DOHH2 (cell line): ENCODE measurements around the gene PTTG1.

Source experiments
- EZH2phosphoT487 ChIP-seq: fragments of 200-600 bp; sonication (generic); IDR thresholded peaks from 2 replicates; pipeline ENCODE4 v1.6.1; 2017; ENCODE audit warnings: borderline replicate concordance, mild to moderate bottlenecking, antibody characterized with exemption, low read length, moderate library complexity, mixed read lengths
- TF ChIP-seq, protein P1 (sequence below): fragments of 200-600 bp; sonication (generic); IDR thresholded peaks from one replicate; pipeline ENCODE4 v1.5.1; 2014; ENCODE audit warnings: antibody characterized with exemption, mild to moderate bottlenecking, low read depth, low read length; ENCODE audit not compliant: poor library complexity, severe bottlenecking

DNA sequence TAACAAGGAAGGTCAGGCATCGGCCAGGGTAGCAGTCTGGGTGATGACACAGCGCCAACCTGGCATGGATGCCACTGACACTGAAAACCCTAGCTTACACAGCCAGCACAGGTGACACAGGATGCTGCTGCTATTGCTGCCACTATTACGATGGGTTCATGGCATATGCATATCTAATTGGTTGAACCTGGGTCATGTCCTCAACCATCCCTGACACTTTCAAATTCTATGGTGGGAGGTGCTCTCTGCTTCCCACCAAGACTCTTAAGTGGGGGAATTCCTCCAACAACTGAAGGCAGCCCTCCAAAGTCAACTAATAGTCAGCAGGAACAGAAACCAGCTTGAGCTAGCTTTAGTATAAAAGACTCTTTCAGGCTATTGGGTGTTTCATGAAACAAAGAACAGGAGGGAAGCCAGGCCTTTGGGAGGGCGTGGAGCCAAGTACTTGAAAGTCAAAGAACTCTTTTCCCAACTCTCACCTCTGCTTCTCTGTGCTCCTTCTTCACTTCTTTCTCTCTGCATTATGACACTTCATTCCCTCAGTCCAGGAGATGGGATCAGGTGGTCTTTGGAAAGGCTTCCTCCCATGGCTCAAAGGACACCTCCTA is 21.3 kb downstream of the PTTG1 start:
- no peak for TF ChIP-seq EZH2phosphoT487
- TF ChIP-seq, protein P1, sequence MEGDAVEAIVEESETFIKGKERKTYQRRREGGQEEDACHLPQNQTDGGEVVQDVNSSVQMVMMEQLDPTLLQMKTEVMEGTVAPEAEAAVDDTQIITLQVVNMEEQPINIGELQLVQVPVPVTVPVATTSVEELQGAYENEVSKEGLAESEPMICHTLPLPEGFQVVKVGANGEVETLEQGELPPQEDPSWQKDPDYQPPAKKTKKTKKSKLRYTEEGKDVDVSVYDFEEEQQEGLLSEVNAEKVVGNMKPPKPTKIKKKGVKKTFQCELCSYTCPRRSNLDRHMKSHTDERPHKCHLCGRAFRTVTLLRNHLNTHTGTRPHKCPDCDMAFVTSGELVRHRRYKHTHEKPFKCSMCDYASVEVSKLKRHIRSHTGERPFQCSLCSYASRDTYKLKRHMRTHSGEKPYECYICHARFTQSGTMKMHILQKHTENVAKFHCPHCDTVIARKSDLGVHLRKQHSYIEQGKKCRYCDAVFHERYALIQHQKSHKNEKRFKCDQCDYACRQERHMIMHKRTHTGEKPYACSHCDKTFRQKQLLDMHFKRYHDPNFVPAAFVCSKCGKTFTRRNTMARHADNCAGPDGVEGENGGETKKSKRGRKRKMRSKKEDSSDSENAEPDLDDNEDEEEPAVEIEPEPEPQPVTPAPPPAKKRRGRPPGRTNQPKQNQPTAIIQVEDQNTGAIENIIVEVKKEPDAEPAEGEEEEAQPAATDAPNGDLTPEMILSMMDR, result no peak
